GM12878 (cell line): ENCODE results near the gene BIN1. TPM values are rescaled to one million over a fixed set of nuclear protein-coding genes. Genes with fewer than 3 reads are reported as not detected.

Experiments used
- ATAC-seq: fragments of 200-7000 bp; cut with Tn5 transposase; 3 replicates; pipeline ENCODE4 v1.9.1; 2020; ENCODE audit warnings: mild to moderate bottlenecking, moderate library complexity
- BruUV-seq: library from RNA; stranded (reverse); fragments of 400-500 nt; replicated peaks from 2 replicates; lab custom pipeline; 2021; lab: Mats Ljungman, UMichigan
- CTCF ChIA-PET: fragments of 300-600 bp; sonication (Branson Sonifier 250); formaldehyde crosslinking; extraction: SDS; loops from one replicate; lab custom pipeline; 2021; ENCODE audit warnings: inconsistent platforms; lab: Yijun Ruan, JAX
- POLR2A ChIA-PET: fragments of 350-600 bp; formaldehyde crosslinking; extraction: SDS; loops from one replicate; lab custom pipeline; 2021; ENCODE audit warnings: inconsistent platforms; lab: Charles Lee
- RAD21 ChIA-PET: fragments of 300-600 bp; sonication (Branson Sonifier 250); formaldehyde crosslinking; loops from one replicate; lab custom pipeline; 2023; ENCODE audit warnings: antibody characterized with exemption; ENCODE audit not compliant: unreplicated experiment; lab: Charles Lee
- SMC1A ChIA-PET: fragments of 300-600 bp; sonication (Branson Sonifier 250); formaldehyde crosslinking; loops from one replicate; lab custom pipeline; 2023; ENCODE audit not compliant: unreplicated experiment, uncharacterized antibody; lab: Charles Lee
- DNase-seq: peaks from one replicate; pipeline ENCODE4 v3.0.0-alpha.2; 2011; ENCODE audit warnings: low read depth, low spot score
- FAIRE-seq: peaks from 3 replicates; lab custom pipeline; 2011; peaks lifted over from hg19 to GRCh38; lab: Jason Lieb, UNC
- H2AFZ ChIP-seq: 2 replicates; pipeline ENCODE4 v1.6.0; 2011; ENCODE audit warnings: low read depth, low read length, control low read depth; ENCODE audit not compliant: control insufficient read depth
- H3K27ac ChIP-seq: 2 replicates; pipeline ENCODE4 v1.5.1; 2011; ENCODE audit warnings: control low read depth; ENCODE audit not compliant: control insufficient read depth, insufficient read depth
- H3K27me3 ChIP-seq, 2 experiments: replicated peaks in 1 of 2; 2 replicates each; pipeline versions ENCODE4 v1.6.0 to v1.6.1; 2011; ENCODE audit warnings: low read length in 1 of 2; ENCODE audit not compliant: control insufficient read depth in 2 of 2, insufficient read depth in 2 of 2
- H3K36me3 ChIP-seq, 2 experiments: 2 replicates each; pipeline ENCODE4 v1.5.1; 2011; ENCODE audit warnings: low read length in 1 of 2; ENCODE audit not compliant: control insufficient read depth in 2 of 2, insufficient read depth in 2 of 2
- H3K4me1 ChIP-seq: 2 replicates; pipeline ENCODE4 v1.6.1; 2011; ENCODE audit warnings: mild to moderate bottlenecking, low read length, moderate library complexity, mixed read lengths; ENCODE audit not compliant: control insufficient read depth, insufficient read depth
- H3K4me2 ChIP-seq: 2 replicates; pipeline ENCODE4 v1.6.0; 2011; ENCODE audit warnings: control low read depth; ENCODE audit not compliant: control insufficient read depth, insufficient read depth
- H3K4me3 ChIP-seq: fragments of 200-600 bp; sonication (generic); 2 replicates; pipeline ENCODE4 v1.5.1; 2016
- H3K79me2 ChIP-seq: 2 replicates; pipeline ENCODE4 v1.6.0; 2011; ENCODE audit warnings: low read length; ENCODE audit not compliant: control insufficient read depth, insufficient read depth
- H3K9ac ChIP-seq: 2 replicates; pipeline ENCODE4 v1.8.0; 2011; ENCODE audit warnings: low read length, control low read depth, mixed read lengths; ENCODE audit not compliant: control insufficient read depth, insufficient read depth
- H3K9me3 ChIP-seq: replicated peaks from 3 replicates; pipeline ENCODE4 v1.5.1; 2011; ENCODE audit warnings: mild to moderate bottlenecking, low read length; ENCODE audit not compliant: control insufficient read depth, insufficient read depth
- H4K20me1 ChIP-seq: 2 replicates; pipeline ENCODE4 v1.6.0; 2011; ENCODE audit not compliant: control insufficient read depth, insufficient read depth
- BHLHE40 ChIP-seq, 2 experiments: fragments of 450-650 bp in 1 of 2; IDR thresholded peaks; 2 replicates each; pipeline ENCODE4 v1.6.1; 2011 to 2017; ENCODE audit warnings: low read depth in 2 of 2, borderline replicate concordance in 1 of 2, improper control_type of control experiment in 1 of 2, low read length in 1 of 2, mild to moderate bottlenecking in 1 of 2
- FOXM1 ChIP-seq: IDR thresholded peaks from 2 replicates; pipeline ENCODE4 v1.6.1; 2012; ENCODE audit warnings: low read depth, mild to moderate bottlenecking, inconsistent platforms, low read length, moderate library complexity
- PML ChIP-seq: IDR thresholded peaks from 2 replicates; pipeline ENCODE4 v1.6.1; 2012; ENCODE audit warnings: low read length, inconsistent platforms
- POLR2AphosphoS5 ChIP-seq: IDR thresholded peaks from 2 replicates; pipeline ENCODE4 v1.6.1; 2011; ENCODE audit warnings: mild to moderate bottlenecking, low read length, inconsistent platforms
- RCOR1 ChIP-seq: conservative IDR thresholded peaks from 2 replicates; pipeline ENCODE4 v1.6.1; 2012; ENCODE audit warnings: low read depth, low read length, improper control_type of control experiment
- RELA ChIP-seq: fragments of 450-650 bp; IDR thresholded peaks from 2 replicates; pipeline ENCODE4 v1.8.0; 2014; ENCODE audit warnings: borderline replicate concordance; ENCODE audit not compliant: partially characterized antibody
- SRF ChIP-seq, 2 experiments: IDR thresholded peaks; 2 replicates each; pipeline ENCODE4 v1.6.1; 2011; ENCODE audit warnings: low read depth in 2 of 2, low read length in 2 of 2, mild to moderate bottlenecking in 1 of 2, moderate library complexity in 1 of 2
- TBL1XR1 ChIP-seq: IDR thresholded peaks from 2 replicates; pipeline ENCODE4 v1.6.1; 2012; ENCODE audit warnings: low read depth, low read length, improper control_type of control experiment
- WGBS: methylation state at CpG from one replicate; pipeline ENCODE4 v1.1.6; 2016; ENCODE audit warnings: low lambda C conversion rate; ENCODE audit not compliant: insufficient replicate concordance, insufficient coverage; ENCODE audit errors: missing lambda C conversion rate; 5-methylcytosine and 5-hydroxymethylcytosine counted together
- in situ Hi-C: fragments of 300-500 bp; cut with MboI; formaldehyde crosslinking; loops from 9 replicates; pipeline ENCODE4 v1.14.3; 2018; ENCODE audit warnings: mixed read lengths
- intact Hi-C: fragments of 100-400 bp; cut with micrococcal nuclease; formaldehyde crosslinking; loops from one replicate; pipeline ENCODE4 v1.14.2; 2022; ENCODE audit not compliant: unreplicated experiment
- polyA plus RNA-seq, 11 experiments: library from polyadenylated mRNA; depleted of rRNA in 4 of 11; unstranded in 6 of 11; stranded (reverse) in 5 of 11; fragments of >200 nt; fragmentation: Nextera tagmentation in 4 of 11; fragmentation: Illumina TruSeq in 1 of 11; extraction: Ambion mirVana in 4 of 11; extraction: Trizol in 1 of 11; gene quantifications; 1 replicate in 1 of 11; 2 replicates in 10 of 11; pipeline versions ENCODE4 v1.2.1 to v1.2.3, GENCODE V29; 2011 to 2016; ENCODE audit warnings: inconsistent platforms in 2 of 11, missing spikeins in 2 of 11, low read depth in 1 of 11
- total RNA-seq, 4 experiments: library from RNA; depleted of rRNA in 3 of 4; stranded (reverse); fragments of >200 nt in 3 of 4; fragmentation: Illumina TruSeq in 1 of 4; extraction: Trizol in 1 of 4; gene quantifications; 2 replicates each; pipeline versions ENCODE4 v1.2.1 to v1.2.3, GENCODE V29; 2013 to 2021
- TF ChIP-seq, protein P1 (sequence below): fragments of 450-650 bp; IDR thresholded peaks from 2 replicates; pipeline ENCODE4 v1.6.1; 2017; ENCODE audit warnings: mild to moderate bottlenecking, moderate library complexity

Gene BIN1
- total and polyA plus RNA-seq, 10 of the 15 experiments (the other 5 are each of a cell fraction or from before 2014, with no cell fraction given) = 0.32 to 21.3 (median 11.2) TPM

DNA sequence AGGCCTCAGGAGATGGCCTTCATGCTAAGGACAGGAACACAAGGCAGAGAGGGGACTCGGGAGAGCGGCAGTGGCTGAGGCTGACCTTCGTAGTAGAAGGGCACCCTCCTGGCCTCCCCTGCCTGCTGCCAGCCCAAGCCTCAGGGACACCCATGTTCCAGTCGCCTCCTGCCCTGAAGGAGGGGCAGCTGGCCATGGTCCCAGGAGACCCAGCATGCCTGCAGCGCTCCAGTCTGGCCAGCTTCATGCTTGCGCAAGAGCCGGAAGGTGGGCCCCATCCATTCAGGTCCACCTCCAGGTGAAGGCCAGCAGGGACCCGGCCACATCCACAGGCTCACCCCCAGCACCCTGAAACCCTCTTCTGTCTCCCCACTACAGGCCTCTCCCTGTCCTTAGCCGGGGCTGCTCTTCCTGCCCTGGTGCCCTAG lies 35.0 kb downstream of the BIN1 start:
- CTCF ChIA-PET = interaction anchor here (0.8 to 1.1 kb wide), 4 partner anchors 8 to 407 kb away, joined by 3 to 4 read pairs (median 3); no protein-coding TSS in a partner anchor
- Histone ChIP-seq H3K4me1 (peaks cover 4% of the 10 kb centered on the region; the same call in 1 of the 2 replicates), H2AFZ (no peak overlapping the region), H3K4me3 (no peak overlapping the region), H3K36me3 (no peaks in the 10 kb centered on the region; a peak in 1 of 4 replicates), H3K9ac (no peak overlapping the region), H3K27ac (no peak overlapping the region), H3K9me3 (no peaks in the 10 kb centered on the region), H3K4me2 (no peak overlapping the region), H3K79me2 (no peaks in the 10 kb centered on the region), H3K27me3 (no peaks in the 10 kb centered on the region), H4K20me1 (no peaks in the 10 kb centered on the region)
- RAD21 ChIA-PET = interaction anchor here (0.7 kb wide), 1 partner anchor 9 kb away, joined by 4 read pairs; no protein-coding TSS in a partner anchor
- WGBS = 78% methylated on average over 9 of the region's 9 CpGs
- TF ChIP-seq, protein P1, sequence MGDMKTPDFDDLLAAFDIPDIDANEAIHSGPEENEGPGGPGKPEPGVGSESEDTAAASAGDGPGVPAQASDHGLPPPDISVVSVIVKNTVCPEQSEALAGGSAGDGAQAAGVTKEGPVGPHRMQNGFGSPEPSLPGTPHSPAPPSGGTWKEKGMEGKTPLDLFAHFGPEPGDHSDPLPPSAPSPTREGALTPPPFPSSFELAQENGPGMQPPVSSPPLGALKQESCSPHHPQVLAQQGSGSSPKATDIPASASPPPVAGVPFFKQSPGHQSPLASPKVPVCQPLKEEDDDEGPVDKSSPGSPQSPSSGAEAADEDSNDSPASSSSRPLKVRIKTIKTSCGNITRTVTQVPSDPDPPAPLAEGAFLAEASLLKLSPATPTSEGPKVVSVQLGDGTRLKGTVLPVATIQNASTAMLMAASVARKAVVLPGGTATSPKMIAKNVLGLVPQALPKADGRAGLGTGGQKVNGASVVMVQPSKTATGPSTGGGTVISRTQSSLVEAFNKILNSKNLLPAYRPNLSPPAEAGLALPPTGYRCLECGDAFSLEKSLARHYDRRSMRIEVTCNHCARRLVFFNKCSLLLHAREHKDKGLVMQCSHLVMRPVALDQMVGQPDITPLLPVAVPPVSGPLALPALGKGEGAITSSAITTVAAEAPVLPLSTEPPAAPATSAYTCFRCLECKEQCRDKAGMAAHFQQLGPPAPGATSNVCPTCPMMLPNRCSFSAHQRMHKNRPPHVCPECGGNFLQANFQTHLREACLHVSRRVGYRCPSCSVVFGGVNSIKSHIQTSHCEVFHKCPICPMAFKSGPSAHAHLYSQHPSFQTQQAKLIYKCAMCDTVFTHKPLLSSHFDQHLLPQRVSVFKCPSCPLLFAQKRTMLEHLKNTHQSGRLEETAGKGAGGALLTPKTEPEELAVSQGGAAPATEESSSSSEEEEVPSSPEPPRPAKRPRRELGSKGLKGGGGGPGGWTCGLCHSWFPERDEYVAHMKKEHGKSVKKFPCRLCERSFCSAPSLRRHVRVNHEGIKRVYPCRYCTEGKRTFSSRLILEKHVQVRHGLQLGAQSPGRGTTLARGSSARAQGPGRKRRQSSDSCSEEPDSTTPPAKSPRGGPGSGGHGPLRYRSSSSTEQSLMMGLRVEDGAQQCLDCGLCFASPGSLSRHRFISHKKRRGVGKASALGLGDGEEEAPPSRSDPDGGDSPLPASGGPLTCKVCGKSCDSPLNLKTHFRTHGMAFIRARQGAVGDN = no peak
- TF ChIP-seq RELA = no peak
- TF ChIP-seq RCOR1 = no peak
- no peak for TF ChIP-seq BHLHE40 (IDR thresholded peaks at IDR 0.05; ENCODE audit: borderline replicate concordance in 1 of 2, low read depth in 2 of 2, low read length in 1 of 2)
- no peak for TF ChIP-seq FOXM1
- no peak for TF ChIP-seq SRF (IDR thresholded peaks at IDR 0.05; ENCODE audit: low read depth in 2 of 2, low read length in 2 of 2)
- TF ChIP-seq PML = no peak
- no peak for TF ChIP-seq POLR2AphosphoS5
- no peak for TF ChIP-seq TBL1XR1
- FAIRE-seq = no peak
- ATAC-seq = no peak
- in situ Hi-C loops = no loop called here
- POLR2A ChIA-PET = no interaction called here
- intact Hi-C loops = no loop called here
- BruUV-seq = no TSS peak
- DNase-seq = no peak
- SMC1A ChIA-PET = interaction anchor here (1.1 kb wide), 1 partner anchor 58 kb away, joined by 3 read pairs; no protein-coding TSS in a partner anchor
